IPS-15b (cell line): ENCODE results near the gene BLTP2.
A peak's percentile ranks its signal among the peaks of the same experiment; 100 is the strongest.

Source experiments
- H3K27me3 ChIP-seq: one replicate; pipeline ENCODE4 v1.6.1; 2013; ENCODE audit warnings: low read length; ENCODE audit not compliant: control insufficient read depth, insufficient read depth
- H3K36me3 ChIP-seq: one replicate; pipeline ENCODE4 v1.6.1; 2013; ENCODE audit warnings: low read length; ENCODE audit not compliant: control insufficient read depth, insufficient read depth
- H3K4me1 ChIP-seq: one replicate; pipeline ENCODE4 v1.6.1; 2013; ENCODE audit warnings: mild to moderate bottlenecking, low read length; ENCODE audit not compliant: control insufficient read depth, insufficient read depth
- H3K4me3 ChIP-seq: one replicate; pipeline ENCODE4 v1.5.1; 2013; ENCODE audit warnings: low read depth, low read length
- H3K9ac ChIP-seq: one replicate; pipeline ENCODE4 v1.6.1; 2013; ENCODE audit warnings: low read depth, mild to moderate bottlenecking, low read length
- H3K9me3 ChIP-seq: one replicate; pipeline ENCODE4 v1.6.1; 2013; ENCODE audit warnings: mild to moderate bottlenecking, low read length; ENCODE audit not compliant: control insufficient read depth, insufficient read depth

Gene BLTP2

DNA sequence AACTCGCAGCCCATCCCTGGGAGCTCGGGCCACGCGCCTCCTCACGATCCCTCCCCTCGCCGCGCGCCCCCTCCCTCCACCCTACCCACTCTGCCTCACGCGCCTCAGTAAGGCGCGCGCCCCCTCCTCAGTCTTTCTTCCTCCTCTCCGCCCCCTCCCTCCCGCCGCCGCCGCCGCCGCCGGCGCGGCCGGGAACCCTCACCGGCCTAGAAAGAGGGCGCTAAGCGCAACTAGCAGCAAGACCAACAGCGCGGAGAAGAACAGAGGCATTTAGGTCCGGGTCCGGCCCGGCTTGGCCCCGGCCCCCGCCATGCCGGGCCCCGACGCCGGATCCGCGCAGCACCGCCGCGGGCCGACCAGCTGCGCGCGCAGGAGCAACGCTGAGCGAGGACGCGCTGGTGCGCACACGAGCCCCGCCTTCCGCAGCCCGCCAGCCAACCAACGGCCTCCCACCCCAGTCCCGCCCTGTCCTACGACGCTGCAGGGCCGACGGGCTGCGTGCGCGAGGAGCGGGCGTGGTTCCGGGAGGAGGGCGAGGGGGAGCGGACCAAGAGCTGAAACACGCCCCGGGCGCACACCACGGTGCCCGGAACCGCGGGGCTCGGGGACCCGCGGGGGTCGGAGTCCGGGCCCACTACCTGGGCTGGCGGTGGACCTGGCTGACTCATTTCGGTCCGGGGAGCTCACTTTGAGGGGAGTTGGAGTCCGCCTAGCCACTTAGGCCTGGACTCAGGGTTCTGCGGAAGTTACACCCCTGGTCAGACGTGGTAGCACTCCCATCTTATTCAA, at the start of gene BLTP2:
Gene BLTP2 (minus strand): TSS at position 372 of the 789 bp plus-strand sequence. CDS start 102 bp downstream, at position 270.
- Histone ChIP-seq H3K4me1 (peaks cover 3% of the 10 kb centered on the region), H3K9me3 (no peaks in the 10 kb centered on the region), H3K36me3 (peaks cover 19% of the 10 kb centered on the region)

DNA sequence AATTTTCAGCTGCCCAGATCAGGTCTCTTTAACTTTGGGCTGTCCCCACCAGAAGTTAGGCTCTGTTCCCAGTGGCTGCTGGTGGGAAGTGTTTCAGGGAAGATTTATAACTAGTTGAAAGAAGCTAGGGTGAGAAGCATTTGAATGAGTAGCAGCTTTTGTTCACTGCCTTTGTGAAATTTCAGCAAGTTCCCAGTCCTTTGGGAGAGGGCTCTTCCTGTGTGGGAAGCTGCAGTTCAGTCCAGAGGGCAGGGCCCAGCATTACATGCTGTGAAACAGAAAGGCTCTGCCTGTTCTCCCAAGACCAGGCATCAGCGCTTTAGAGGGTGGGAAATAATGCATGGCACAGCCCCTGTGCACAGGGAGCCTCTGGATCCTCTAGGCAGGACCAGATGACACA, 48.9 kb upstream of the BLTP2 start:
- Histone ChIP-seq H3K9me3 (no peaks in the 10 kb centered on the region), H3K27me3 (no peaks in the 10 kb centered on the region), H3K9ac (no peak overlapping the region), H3K36me3 (peaks cover 70% of the 10 kb centered on the region), H3K4me3 (no peak overlapping the region), H3K4me1 (no peaks in the 10 kb centered on the region)

More for the DNA sequence above, at the start of gene BLTP2:
- peak within 1 kb of the TSS; percentile 95 for H3K4me3 ChIP-seq
- H3K9ac ChIP-seq: peak within 1 kb of the TSS; percentile 70
- no peaks in the 10 kb centered on the region for H3K27me3 ChIP-seq

DNA sequence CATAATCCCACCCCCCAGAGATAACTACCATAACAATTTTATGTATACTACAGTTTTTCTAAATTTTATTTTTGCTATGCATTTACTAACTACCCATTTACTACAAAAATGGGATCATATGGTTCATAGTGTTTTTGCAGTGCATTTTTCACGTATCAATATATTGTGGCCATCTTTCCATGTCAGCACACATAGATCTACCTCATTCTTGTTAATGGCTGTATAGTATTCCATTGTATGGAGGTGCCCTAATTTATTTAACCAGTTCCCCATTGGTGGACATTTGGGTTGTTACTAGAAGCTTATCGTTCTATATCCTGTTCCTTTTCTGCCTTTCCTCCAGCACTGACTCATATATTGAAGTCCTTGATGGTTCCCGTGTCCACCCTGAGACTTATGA, 44.1 kb upstream of the BLTP2 start:
- Histone ChIP-seq H3K4me1 (no peaks in the 10 kb centered on the region), H3K36me3 (peaks cover 63% of the 10 kb centered on the region), H3K27me3 (no peaks in the 10 kb centered on the region), H3K9ac (no peak overlapping the region), H3K4me3 (no peak overlapping the region), H3K9me3 (no peaks in the 10 kb centered on the region)

DNA sequence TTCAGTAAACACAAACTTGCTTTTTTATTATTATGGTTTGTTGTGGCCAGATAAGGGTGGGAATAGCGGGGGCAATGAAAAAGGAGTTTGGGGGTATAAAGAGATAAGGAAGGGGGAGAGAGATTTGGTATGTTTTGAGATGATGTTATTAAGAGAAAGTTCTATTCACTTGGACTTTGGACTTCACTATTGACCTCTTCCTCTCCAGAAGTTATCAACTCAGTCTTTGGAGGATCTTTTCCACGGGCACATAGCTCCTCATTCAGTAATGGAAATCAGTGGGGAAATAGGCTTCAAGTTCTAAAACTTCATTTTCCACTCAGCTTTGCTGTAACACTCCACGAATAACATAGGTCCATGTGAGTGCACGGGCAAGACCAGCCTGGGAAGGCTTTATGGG, 43.5 kb upstream of the BLTP2 start:
- H3K36me3 ChIP-seq: peaks cover 65% of the 10 kb centered on the region
- H3K4me1 ChIP-seq: no peaks in the 10 kb centered on the region
- H3K9me3 ChIP-seq: no peaks in the 10 kb centered on the region
- no peak overlapping the region for H3K9ac ChIP-seq
- no peak overlapping the region for H3K4me3 ChIP-seq
- H3K27me3 ChIP-seq: no peaks in the 10 kb centered on the region

DNA sequence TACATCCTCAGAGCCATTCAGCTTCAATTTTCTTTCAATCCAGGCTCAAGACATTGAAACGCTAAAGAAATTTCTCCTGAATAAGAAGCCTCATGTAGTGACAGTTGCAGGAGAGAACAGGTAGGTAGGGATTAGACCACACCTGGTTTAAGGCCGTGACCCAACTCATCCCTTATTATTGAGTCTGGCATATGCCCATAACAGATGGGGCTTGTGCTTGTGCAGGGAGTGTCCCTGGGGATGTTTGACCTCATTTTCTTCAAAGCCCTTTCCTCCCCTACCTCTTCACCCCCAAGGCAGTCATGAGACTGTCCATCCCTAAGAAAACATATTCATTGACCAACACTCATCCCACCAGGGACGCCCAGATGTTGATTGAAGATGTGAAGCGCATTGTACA, 41.3 kb upstream of the BLTP2 start:
- H3K4me1 ChIP-seq: no peaks in the 10 kb centered on the region
- H3K9ac ChIP-seq: no peak overlapping the region
- peaks cover 80% of the 10 kb centered on the region for H3K36me3 ChIP-seq
- H3K9me3 ChIP-seq: no peaks in the 10 kb centered on the region
- H3K27me3 ChIP-seq: no peaks in the 10 kb centered on the region
- H3K4me3 ChIP-seq: no peak overlapping the region

DNA sequence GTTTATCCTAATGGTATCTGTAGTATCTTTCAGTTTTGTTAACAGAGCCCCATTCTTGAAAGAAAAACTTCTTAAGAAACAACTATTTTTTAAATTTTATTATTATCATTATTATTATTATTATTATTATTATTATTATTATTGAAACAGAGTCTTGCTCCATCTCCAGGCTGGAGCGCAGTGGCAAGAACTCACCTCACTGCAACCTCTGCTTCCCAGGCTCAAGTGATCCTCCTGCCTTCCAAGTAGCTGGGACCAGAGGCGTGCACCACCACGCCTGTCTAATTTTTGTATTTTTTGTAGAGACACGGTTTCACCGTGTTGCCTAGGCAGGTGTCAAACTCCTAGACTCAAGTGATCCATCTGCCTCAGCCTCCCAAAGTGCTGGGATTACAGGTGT, 40.4 kb upstream of the BLTP2 start:
- Histone ChIP-seq H3K4me1 (no peaks in the 10 kb centered on the region), H3K36me3 (peaks cover 78% of the 10 kb centered on the region), H3K9ac (no peak overlapping the region)

DNA sequence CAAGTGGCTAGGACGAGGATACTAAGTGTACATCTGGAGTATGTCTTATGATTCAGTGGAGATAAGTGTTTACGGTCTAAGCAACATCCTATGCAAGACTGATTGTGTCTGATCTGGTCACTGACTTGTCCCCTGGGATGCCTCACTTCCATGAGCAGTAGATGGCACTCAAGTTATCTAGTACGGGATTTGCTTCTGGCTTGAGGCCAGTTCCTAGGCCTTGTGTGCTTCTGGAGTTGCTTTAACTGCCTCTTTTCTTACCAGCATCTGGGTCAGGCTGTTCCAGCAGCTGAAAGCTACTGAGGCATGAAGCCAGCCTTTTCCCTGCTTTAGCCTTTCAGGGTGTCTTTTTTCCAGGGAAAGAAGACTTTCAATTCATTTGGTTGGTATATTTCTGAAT, 40.0 kb upstream of the BLTP2 start:
- H3K36me3 ChIP-seq: peaks cover 74% of the 10 kb centered on the region
- H3K9me3 ChIP-seq: no peaks in the 10 kb centered on the region
- H3K9ac ChIP-seq: no peak overlapping the region

More for the DNA sequence above, 40.4 kb upstream of the BLTP2 start:
- no peaks in the 10 kb centered on the region for H3K27me3 ChIP-seq
- no peak overlapping the region for H3K4me3 ChIP-seq
- no peaks in the 10 kb centered on the region for H3K9me3 ChIP-seq

DNA sequence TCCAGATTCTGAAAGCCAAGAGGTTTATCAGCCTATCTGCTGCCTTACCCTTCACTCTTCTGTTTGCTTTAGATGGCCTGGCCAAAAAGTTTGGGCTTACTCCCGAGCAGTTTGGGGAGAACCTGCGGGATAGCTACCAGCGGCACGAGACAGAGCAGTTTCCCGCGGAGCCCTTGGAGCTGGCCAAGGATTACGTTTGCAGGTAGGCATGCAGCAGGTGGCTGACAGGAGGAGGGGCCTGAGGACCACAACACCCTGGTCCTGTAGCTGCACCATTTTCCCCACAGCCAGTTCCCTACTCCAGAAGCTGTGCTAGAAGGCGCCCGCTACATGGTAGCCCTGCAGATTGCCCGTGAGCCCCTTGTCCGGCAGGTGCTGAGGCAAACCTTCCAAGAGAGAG, 37.7 kb upstream of the BLTP2 start:
- H3K36me3 ChIP-seq: peaks cover 77% of the 10 kb centered on the region
- no peaks in the 10 kb centered on the region for H3K27me3 ChIP-seq
- no peaks in the 10 kb centered on the region for H3K9me3 ChIP-seq
- no peak overlapping the region for H3K9ac ChIP-seq
- H3K4me1 ChIP-seq: no peaks in the 10 kb centered on the region
- no peak overlapping the region for H3K4me3 ChIP-seq

More for the DNA sequence above, 40.0 kb upstream of the BLTP2 start:
- Histone ChIP-seq H3K27me3 (no peaks in the 10 kb centered on the region), H3K4me1 (no peaks in the 10 kb centered on the region), H3K4me3 (no peak overlapping the region)

DNA sequence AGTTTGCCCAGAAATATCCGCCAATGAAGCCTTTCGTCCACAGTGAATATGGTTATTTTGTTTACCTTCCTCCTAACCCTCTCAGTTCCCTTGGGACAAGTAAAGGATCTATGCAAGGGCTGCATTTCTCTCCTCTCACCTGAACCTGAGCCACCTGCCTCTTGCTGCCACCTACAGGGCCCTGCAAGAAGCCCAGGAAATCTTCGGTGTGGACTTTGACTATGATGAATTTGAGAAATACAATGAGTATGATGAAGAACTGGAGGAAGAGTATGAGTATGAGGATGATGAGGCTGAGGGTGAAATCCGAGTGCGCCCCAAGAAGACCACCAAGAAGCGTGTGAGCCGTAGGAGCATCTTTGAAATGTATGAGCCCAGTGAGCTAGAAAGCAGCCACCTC, 31.0 kb upstream of the BLTP2 start:
- Histone ChIP-seq H3K9me3 (no peaks in the 10 kb centered on the region), H3K9ac (no peak overlapping the region), H3K27me3 (no peaks in the 10 kb centered on the region), H3K4me1 (no peaks in the 10 kb centered on the region), H3K4me3 (no peak overlapping the region), H3K36me3 (peaks cover 67% of the 10 kb centered on the region)

DNA sequence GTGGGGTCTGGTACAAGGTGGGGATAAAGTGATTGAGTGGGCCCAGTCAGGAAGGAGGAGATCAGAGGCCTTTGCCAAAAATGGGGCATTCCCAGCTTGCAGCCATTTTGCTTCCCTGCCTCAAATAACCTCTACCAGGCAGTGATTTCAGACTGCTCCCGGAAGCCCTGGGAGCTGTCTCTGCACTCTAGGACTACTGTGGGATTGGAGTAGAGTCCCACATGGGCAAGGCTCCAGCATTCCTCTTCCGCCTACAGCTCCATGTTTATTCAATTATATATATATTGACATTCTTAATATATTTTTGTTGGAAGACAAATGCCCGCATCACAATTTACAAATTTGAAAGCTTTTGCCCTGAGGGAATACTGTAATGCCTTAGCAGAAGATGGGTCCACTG, 30.5 kb upstream of the BLTP2 start:
- Histone ChIP-seq H3K27me3 (no peaks in the 10 kb centered on the region), H3K9me3 (no peaks in the 10 kb centered on the region), H3K4me1 (no peaks in the 10 kb centered on the region), H3K9ac (no peak overlapping the region), H3K36me3 (peaks cover 67% of the 10 kb centered on the region), H3K4me3 (no peak overlapping the region)

DNA sequence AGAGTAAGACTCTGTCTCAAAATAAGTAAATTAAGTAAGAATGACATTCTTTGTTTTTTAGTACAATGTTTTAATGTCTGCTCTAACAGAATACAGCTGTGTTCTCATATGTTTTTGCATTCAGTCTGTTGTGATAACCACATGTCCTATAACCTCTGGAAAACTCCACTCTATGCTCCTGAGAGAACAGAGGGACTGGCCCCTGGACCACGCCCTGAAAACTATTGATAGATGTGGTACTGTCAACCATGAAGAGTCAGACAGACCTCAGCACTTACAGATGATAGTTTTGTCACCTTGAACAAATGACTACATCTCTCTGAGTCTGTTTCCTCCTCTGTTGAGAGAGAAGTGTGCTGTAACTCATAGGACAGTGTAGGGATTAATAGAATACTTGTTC, 25.0 kb upstream of the BLTP2 start:
- no peaks in the 10 kb centered on the region for H3K9me3 ChIP-seq
- H3K4me1 ChIP-seq: no peaks in the 10 kb centered on the region
- H3K36me3 ChIP-seq: peaks cover 38% of the 10 kb centered on the region
- H3K4me3 ChIP-seq: no peak overlapping the region
- no peak overlapping the region for H3K9ac ChIP-seq
- H3K27me3 ChIP-seq: no peaks in the 10 kb centered on the region

DNA sequence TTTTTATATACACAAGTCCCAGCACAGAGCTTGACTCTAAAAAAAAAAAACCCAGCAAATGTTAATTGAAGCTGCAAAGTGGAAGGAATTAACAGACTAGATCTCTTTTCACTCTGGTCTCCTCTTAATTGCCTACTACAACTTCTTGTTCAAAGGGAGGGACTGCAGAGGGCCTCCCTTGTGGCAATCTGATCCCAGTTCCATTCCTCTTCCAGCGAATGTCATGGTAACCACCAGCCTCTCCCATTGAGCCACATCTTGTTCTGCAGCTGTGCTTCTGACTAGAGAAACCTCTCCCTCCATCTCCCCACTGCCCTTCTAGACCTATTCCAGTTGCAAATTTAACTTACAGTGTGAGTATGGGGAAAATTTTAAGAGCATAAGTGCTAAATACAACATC, 22.9 kb upstream of the BLTP2 start:
- H3K9me3 ChIP-seq: no peaks in the 10 kb centered on the region
- H3K27me3 ChIP-seq: no peaks in the 10 kb centered on the region
- H3K36me3 ChIP-seq: peaks cover 22% of the 10 kb centered on the region
- peaks cover 3% of the 10 kb centered on the region for H3K4me1 ChIP-seq
- H3K4me3 ChIP-seq: no peak overlapping the region
- no peak overlapping the region for H3K9ac ChIP-seq
